GOT3 (cell line): ENCODE results near the gene SLC25A33.

ENCODE experiments used
- DNase-seq: peaks from one replicate; lab custom pipeline; 2025; ENCODE audit warnings: mixed read lengths; lab: John Stamatoyannopoulos, UW

Gene SLC25A33

DNA sequence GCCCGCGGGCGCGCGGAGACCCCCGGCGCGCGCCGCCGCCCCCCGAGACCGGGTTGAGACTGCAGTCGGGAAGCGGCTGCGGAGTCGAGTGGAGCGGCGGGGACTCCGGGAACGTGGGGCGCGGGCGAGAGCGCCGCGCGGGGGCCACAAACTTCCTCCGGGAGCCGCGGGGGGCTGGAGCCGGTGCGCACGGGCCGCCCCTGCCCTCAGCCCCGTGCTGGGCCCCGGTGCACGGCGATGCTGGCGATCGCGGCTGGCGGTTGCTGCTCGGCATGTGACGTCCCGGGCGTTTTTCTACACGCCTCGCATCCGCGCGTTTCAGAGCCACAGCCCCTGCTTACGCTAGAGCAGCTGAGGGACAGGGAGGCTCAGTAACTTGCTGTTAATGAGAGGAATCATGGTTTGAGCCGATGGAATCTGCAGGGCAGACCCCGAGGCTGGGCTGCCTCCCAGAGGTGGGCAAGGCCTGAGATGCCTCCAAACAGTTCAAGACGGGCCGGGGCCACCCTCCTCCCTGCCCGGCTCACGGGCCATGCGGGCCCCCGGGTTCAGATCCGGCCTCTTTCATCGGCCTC, 50.0 kb downstream of the SLC25A33 start:
- DNase-seq: no peak

DNA sequence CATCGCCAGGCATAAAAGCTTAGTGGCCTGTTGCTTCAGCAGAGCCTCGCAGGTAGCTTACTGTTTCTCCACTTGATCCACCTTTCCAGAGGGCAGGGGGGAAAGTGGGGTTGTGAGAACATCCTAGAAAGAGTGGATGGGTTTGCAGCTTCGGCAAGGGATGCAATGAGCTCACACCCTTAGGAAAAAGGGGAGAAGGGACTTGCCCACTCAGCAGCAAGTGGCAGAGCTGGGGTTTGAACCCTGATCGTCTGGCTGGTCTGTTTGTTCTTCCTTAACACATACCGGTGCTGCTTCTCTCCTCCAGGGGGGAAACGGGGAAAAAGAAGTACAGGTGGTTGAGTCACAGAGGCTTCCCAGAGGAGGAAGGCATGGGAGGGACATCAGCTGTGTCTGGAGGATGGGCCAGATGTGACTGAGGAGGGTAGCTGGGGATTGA, 50.5 kb downstream of the SLC25A33 start:
- DNase-seq: no peak

DNA sequence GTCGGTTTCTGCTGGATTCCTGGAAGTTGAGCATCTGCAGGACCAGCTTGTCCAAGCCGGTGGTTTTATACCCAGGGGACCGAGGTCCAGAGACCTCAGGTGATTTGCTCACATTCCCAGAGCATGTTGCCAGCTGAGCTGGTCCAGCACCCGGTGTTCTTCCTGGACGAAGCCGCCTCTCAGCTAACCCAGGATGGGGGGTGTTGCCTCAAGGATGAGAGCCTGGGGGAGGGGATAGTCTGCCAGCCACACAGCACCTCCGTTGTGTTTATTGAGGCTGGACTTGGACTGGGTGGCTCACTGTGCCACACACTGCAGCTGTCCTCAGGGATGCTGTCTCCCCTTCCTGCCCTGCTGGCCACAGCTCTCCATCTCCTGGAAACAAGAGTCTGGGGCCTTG, 50.9 kb downstream of the SLC25A33 start:
- DNase-seq: no peak

GRCh38 chr1:9590945-9591668, 51.8 kb downstream of the SLC25A33 start:
- no peak for DNase-seq

DNA sequence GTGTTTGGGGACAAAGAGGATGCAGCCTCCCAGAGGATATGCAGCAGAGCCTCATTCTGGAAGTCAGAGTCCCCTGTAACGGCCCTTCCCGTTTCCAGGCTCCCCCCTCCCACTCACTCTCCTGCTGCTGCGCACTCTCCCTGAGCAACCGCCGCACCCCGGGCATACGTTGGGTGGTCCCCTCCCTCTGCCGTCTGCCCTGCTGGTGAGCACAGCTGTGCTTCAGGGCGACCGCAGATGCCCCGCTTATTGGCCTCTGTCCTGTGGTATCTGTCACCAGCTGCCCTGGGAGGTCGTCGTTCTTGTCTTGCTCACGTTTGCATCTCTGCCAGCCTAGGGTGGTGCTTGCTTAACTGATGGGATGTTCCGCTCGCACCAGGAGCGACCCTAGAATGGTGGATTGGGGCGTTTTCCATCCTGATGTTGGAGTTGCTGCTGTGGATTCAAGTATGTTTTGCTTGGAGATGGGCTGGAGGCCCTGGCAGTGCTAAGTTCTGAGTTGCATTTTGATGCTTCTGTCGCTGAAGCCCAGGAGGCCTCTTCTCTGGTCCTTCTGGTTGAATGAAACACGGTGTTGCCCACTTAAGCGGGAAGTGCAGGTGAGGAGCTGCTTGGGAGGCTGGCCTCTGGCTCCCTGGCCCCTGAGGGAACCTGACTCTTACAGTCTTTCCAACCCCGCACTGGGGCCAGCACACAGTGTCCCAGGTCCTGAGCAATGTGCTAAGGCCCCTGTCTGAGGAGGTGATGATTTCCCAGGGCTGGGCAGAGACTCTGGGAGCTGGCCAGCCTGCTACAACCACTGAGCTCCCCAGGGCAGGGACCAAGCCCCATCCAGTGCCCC, 52.6 kb downstream of the SLC25A33 start:
- DNase-seq: no peak

DNA sequence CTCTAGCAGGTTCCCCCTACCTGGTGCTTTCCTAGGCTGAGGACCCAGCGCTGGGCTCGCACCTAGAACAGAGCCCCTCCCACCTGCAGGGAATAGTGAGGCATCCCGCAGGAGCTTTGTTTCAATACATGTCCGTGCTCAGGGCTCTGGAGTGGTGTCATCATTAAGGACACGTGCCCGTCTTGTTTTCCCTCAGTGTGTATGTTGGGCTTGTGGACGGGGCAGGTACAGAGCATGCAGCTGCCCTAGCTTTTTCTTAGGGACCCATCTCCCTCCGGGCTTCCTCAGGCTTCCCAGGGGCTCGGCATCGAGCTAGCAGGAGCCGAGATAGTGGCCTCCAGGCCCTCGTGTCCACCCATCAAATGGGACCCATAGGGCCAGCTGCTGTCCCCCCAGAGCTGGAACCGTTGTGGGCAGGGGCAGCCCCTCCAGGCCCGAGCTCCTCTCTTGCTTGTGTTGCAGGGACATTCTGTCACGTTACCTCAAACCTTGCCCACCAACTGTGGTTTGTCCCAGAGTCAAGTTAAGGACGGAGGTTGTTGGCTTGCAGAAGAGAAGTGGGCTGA, 53.3 kb downstream of the SLC25A33 start:
- no peak for DNase-seq

DNA sequence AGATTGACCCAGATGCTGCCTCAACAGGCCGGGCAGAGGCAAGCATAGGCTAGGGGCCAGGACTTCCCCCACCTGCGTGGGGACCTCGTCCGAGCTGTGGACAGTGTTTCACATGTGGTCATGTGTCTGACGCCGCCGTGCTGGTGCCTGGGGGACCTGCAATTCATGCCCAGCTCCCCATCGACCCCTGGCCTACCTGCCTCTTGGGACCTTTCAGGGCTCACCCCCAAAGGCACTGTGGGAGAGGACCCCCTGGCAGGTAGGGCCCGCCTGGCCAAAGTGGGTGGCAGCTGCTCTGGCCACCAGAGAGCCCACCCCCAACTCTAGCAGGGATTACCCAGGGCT, 53.9 kb downstream of the SLC25A33 start:
- DNase-seq: no peak

GRCh38 chr1:9593492-9594465, 54.5 kb downstream of the SLC25A33 start:
- DNase-seq: no peak

DNA sequence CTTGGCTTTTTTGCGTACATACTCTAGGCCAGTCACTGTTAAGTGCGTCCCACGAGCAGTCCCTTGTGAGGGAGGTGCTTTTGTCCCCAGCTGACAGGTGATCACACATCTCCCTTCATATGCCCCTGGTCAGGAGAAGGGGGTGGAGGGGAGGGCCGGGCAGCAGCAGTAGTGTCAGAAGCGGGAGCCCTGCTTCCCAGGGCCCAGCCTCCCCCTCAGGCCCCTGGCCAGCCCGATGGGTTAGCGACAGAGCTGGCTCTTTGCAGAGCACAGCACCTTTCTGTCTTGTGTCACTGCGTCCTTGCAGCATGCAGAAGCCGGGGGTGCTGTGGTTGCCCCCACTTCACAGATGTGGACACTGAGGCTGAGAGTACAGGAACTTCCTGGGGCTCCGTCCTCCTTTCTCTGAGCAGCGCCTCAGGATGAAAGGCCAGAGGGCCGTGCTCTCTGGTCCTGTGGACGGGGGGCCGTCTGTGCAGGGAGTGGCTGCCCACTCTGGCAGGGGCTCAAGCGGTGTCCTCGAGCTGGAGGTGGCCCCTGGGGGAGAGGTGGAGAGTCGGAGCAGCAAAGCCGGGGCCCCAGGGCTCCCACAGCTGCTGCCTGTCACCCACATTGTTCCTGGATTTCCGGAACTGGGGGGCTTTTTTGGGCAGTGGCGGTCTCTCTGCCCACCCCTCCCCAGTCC, 55.3 kb downstream of the SLC25A33 start:
- no peak for DNase-seq

DNA sequence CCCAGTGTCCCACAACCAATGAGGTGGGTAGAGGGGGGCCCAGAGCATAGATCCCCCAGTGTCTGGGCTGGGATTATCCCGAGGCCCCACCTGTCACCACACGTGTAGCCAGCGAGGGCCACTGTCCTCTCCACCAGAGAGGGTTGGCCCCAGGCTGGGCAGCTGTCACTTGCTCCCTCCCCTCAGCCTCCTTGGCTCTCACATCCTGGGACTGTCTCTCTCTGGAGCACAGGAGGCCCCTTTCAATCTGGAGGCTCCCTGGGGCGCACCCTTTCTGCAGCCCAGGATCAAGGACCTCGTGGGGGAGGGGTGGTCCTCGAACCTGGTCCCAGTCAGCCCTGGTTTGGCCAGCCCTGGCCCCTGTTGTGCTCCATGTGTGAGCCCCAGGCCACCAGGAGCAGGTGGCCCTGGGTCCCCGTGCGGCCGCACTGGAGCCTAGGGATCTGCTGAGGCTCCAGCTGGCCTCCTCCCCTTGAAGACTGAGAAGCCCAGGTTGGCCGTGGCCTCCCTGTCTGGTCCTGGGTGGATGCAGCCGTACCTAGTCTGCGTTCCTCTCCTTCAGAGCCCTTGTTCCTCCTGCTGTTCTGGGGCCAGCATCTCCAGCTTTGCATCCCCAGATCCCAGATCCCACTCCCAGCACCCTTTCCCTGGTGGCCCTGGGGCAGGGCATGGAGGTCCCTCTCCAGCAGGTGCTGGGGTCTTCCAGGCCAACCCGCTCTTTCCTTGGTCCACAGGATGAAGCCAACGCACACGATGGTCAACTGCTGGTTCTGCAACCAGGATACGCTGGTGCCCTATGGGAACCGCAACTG, 56.1 kb downstream of the SLC25A33 start:
- no peak for DNase-seq

- DNase-seq: no peak
Observed at GRCh38 chr1:9595968-9596340, 56.7 kb downstream of the SLC25A33 start.

DNA sequence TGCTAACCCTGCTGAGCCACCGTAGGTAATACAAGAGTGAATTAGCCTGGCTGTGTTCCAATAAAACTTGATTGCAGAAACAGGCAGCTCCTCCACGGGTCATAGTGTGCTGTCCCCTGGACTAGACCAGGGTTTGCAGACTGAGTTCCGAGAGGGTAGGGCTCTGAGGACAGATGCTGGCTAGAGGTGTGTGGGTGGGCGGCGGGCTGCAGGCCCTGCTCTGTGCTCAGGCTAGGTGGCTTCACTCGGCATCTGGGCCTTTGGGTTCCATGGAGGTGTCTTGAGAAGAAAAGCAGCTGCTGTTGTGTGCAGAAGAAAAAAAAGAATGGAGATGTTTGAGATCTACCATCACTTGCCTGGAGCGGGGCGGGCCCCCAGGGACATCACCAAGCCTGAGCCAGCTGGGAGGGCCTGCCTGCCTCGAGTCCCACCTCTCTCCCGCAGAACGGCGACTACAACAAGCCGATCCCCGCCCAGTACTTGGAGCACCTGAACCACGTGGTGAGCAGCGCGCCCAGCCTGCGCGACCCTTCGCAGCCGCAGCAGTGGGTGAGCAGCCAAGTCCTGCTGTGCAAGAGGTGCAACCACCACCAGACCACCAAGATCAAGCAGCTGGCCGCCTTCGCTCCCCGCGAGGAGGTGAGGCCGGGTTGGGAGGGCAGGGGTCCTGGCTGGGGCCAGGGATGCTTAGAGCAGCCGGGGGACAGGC, 57.3 kb downstream of the SLC25A33 start:
- no peak for DNase-seq

GRCh38 chr1:9597361-9598315, 58.4 kb downstream of the SLC25A33 start:
- DNase-seq: no peak

DNA sequence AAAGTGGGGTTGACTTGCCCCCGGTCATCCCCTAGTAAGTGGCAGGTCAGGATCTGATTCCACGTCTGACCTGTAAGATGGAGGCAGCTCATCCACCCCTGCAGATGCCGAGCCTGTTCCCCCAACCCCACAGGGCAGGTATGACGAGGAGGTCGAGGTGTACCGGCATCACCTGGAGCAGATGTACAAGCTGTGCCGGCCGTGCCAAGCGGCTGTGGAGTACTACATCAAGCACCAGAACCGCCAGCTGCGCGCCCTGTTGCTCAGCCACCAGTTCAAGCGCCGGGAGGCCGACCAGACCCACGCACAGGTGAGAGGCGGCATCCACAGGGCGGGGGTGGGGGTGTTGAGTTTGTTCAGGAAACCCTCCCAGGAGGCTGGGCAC, 59.0 kb downstream of the SLC25A33 start:
- no peak for DNase-seq

DNA sequence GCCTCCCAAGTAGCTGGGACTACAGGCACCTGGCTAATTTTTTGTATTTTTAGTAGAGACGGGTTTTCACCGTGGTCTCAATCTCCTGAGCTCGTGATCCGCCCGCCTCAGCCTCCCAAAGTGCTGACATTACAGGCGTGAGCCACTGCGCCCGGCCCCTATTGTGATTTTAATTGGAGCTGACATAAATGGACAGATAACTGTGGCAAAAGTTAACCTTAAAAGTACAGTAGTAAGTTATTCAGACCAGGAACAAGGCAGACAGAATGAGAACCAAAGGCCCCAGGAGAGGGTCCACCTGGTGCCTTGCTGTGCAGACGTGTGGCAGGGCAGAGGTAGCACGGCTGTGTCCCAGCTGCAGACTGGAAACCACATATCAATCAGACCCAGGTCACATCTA, 60.5 kb downstream of the SLC25A33 start:
- no peak for DNase-seq

- no peak for DNase-seq
Observed at GRCh38 chr1:9600861-9601834, 61.9 kb downstream of the SLC25A33 start.
